Measurements from ENCODE around the gene TBCK.

DNA sequence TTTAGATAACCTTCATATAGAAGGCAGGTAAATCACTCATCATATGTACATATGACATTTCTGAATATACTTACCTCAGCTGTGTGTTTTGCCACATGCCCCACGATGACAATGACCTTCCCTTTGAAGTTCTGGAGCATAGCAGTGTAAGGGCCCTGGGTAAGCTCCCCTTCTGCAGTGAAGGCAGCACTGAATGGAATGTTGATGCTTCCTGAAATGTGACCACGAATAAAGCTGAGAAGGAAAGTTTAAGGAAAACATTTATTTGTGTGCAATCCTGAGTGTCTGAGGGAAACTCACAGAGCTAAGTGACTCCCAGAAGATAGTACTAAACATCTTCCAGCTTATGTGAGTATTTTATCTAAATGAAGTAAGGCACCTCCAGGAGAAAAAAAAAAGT is 220.6 kb downstream of the TBCK start:
- TF ChIP-seq, protein P1, sequence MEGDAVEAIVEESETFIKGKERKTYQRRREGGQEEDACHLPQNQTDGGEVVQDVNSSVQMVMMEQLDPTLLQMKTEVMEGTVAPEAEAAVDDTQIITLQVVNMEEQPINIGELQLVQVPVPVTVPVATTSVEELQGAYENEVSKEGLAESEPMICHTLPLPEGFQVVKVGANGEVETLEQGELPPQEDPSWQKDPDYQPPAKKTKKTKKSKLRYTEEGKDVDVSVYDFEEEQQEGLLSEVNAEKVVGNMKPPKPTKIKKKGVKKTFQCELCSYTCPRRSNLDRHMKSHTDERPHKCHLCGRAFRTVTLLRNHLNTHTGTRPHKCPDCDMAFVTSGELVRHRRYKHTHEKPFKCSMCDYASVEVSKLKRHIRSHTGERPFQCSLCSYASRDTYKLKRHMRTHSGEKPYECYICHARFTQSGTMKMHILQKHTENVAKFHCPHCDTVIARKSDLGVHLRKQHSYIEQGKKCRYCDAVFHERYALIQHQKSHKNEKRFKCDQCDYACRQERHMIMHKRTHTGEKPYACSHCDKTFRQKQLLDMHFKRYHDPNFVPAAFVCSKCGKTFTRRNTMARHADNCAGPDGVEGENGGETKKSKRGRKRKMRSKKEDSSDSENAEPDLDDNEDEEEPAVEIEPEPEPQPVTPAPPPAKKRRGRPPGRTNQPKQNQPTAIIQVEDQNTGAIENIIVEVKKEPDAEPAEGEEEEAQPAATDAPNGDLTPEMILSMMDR (IDR thresholded peaks at IDR 0.05): no peak
- TF ChIP-seq POLR2A (IDR thresholded peaks at IDR 0.05) (no peak), EP300 (IDR thresholded peaks at IDR 0.05) (no peak)
